Measurements from ENCODE around the gene LARGE1.
"Not testable (repeated sequence)": the region's sequence is repeated elsewhere in the genome, so short reads cannot be mapped to it uniquely, and the experiment has no call there.

The LARGE1 gene

GRCh38 chr22:33884829-33885228, 35.4 kb downstream of the LARGE1 start:
- DNase-seq (ENCODE audit: low spot score), result no peak

- no peak for DNase-seq (ENCODE audit: low spot score)
Observed at GRCh38 chr22:33883961-33884808, 36.1 kb downstream of the LARGE1 start.

GRCh38 chr22:33883561-33883960, 36.7 kb downstream of the LARGE1 start:
- no peak for DNase-seq (ENCODE audit: low spot score)

- DNase-seq (ENCODE audit: low spot score), result no peak
Observed at GRCh38 chr22:33882991-33883390, 37.3 kb downstream of the LARGE1 start.

- no peak for DNase-seq (ENCODE audit: low spot score)
Observed at GRCh38 chr22:33880986-33881385, 39.3 kb downstream of the LARGE1 start.

- no peak for DNase-seq (ENCODE audit: low spot score)
Observed at GRCh38 chr22:33879796-33880195, 40.5 kb downstream of the LARGE1 start.

- no peak for DNase-seq (ENCODE audit: low spot score)
Observed at GRCh38 chr22:33875316-33875715, 45.0 kb downstream of the LARGE1 start.

- DNase-seq (ENCODE audit: low spot score), result no peak
Observed at GRCh38 chr22:33874206-33874605, 46.1 kb downstream of the LARGE1 start.

- no peak for DNase-seq (ENCODE audit: low spot score)
Observed at GRCh38 chr22:33873666-33874065, 46.6 kb downstream of the LARGE1 start.

- DNase-seq (ENCODE audit: low spot score), result peak; percentile 46
Observed at GRCh38 chr22:33873186-33873585, 47.1 kb downstream of the LARGE1 start.

GRCh38 chr22:33871935-33872334, 48.3 kb downstream of the LARGE1 start:
- no peak for DNase-seq (ENCODE audit: low spot score)

- peak; percentile 30 for DNase-seq (ENCODE audit: low spot score)
Observed at GRCh38 chr22:33869946-33870345, 50.3 kb downstream of the LARGE1 start.

GRCh38 chr22:33867971-33868370, 52.3 kb downstream of the LARGE1 start:
- DNase-seq (ENCODE audit: low spot score), result no peak

- DNase-seq (ENCODE audit: low spot score), result peak; percentile 73
Observed at GRCh38 chr22:33867118-33867866, 53.0 kb downstream of the LARGE1 start.

GRCh38 chr22:33866511-33866910, 53.8 kb downstream of the LARGE1 start:
- DNase-seq (ENCODE audit: low spot score), result no peak

GRCh38 chr22:33865996-33866395, 54.3 kb downstream of the LARGE1 start:
- DNase-seq (ENCODE audit: low spot score), result no peak

GRCh38 chr22:33865248-33865647, 55.0 kb downstream of the LARGE1 start:
- DNase-seq (ENCODE audit: low spot score), result no peak

- DNase-seq (ENCODE audit: low spot score), result no peak
Observed at GRCh38 chr22:33864723-33865130, 55.5 kb downstream of the LARGE1 start.

GRCh38 chr22:33861216-33861875, 58.9 kb downstream of the LARGE1 start:
- no peak for DNase-seq (ENCODE audit: low spot score)

- no peak for DNase-seq (ENCODE audit: low spot score)
Observed at GRCh38 chr22:33860386-33860785, 59.9 kb downstream of the LARGE1 start.

- no peak for DNase-seq (ENCODE audit: low spot score)
Observed at GRCh38 chr22:33859311-33859710, 61.0 kb downstream of the LARGE1 start.

GRCh38 chr22:33858653-33859052, 61.6 kb downstream of the LARGE1 start:
- DNase-seq (ENCODE audit: low spot score), result not testable (repeated sequence)

- DNase-seq (ENCODE audit: low spot score), result not testable (repeated sequence)
Observed at GRCh38 chr22:33857767-33858166, 62.5 kb downstream of the LARGE1 start.
